WERI-Rb-1 (cell line): Measurements from ENCODE around the gene SEC23IP.

Source experiments
- DNase-seq: peaks from one replicate; pipeline ENCODE4 v3.0.0-alpha.2; 2020
- H3K27ac ChIP-seq: fragments of 250-450 bp; sonication (Bioruptor Pico); 2 replicates; pipeline ENCODE4 v1.5.1; 2020; ENCODE audit warnings: mild to moderate bottlenecking, moderate library complexity
- H3K27me3 ChIP-seq: fragments of 250-450 bp; sonication (Bioruptor Pico); 2 replicates; pipeline ENCODE4 v1.5.1; 2021; ENCODE audit warnings: mild to moderate bottlenecking, low read depth, moderate library complexity; ENCODE audit not compliant: insufficient read depth, severe bottlenecking
- H3K36me3 ChIP-seq: fragments of 250-450 bp; sonication (Bioruptor Pico); 2 replicates; pipeline ENCODE4 v1.5.1; 2020; ENCODE audit warnings: mild to moderate bottlenecking, moderate library complexity
- H3K4me3 ChIP-seq: 2 replicates; pipeline ENCODE4 v1.5.1; 2011; ENCODE audit warnings: low read depth, mild to moderate bottlenecking, control low read depth, low read length
- H3K9me3 ChIP-seq: fragments of 250-450 bp; sonication (Bioruptor Pico); 2 replicates; pipeline ENCODE4 v1.5.1; 2021; ENCODE audit warnings: mild to moderate bottlenecking, moderate library complexity; ENCODE audit not compliant: severe bottlenecking
- TF ChIP-seq, protein P1 (sequence below): IDR thresholded peaks from 2 replicates; pipeline ENCODE4 v1.5.1; 2011; ENCODE audit warnings: low read depth, mild to moderate bottlenecking, control low read depth, inconsistent platforms, low read length

The SEC23IP gene

DNA sequence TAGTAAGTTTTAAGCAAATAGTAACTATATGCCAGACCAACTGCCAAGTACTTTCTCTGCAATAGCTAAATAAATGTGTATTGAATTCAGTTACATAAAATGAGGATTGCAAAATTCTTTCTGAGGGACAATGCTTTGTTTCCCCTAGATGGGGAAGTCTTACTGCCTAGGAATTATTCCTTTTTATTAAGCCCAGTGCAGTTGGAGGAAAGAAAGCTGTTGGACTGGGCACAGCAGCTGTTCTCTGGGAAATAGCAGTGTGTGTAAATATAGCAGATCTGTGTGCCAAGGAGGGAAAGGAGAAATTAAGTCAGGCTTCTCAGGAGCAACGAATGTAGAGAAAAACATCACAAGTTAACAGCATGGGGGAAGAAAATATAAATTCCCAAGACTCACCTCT is 77.1 kb downstream of the SEC23IP start:
- H3K27ac ChIP-seq: no peak overlapping the region
- H3K4me3 ChIP-seq: no peak overlapping the region
- no peaks in the 10 kb centered on the region for H3K27me3 ChIP-seq
- TF ChIP-seq, protein P1, sequence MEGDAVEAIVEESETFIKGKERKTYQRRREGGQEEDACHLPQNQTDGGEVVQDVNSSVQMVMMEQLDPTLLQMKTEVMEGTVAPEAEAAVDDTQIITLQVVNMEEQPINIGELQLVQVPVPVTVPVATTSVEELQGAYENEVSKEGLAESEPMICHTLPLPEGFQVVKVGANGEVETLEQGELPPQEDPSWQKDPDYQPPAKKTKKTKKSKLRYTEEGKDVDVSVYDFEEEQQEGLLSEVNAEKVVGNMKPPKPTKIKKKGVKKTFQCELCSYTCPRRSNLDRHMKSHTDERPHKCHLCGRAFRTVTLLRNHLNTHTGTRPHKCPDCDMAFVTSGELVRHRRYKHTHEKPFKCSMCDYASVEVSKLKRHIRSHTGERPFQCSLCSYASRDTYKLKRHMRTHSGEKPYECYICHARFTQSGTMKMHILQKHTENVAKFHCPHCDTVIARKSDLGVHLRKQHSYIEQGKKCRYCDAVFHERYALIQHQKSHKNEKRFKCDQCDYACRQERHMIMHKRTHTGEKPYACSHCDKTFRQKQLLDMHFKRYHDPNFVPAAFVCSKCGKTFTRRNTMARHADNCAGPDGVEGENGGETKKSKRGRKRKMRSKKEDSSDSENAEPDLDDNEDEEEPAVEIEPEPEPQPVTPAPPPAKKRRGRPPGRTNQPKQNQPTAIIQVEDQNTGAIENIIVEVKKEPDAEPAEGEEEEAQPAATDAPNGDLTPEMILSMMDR: no peak
- no peak for DNase-seq
- peaks cover 7% of the 10 kb centered on the region for H3K9me3 ChIP-seq
- no peaks in the 10 kb centered on the region for H3K36me3 ChIP-seq

DNA sequence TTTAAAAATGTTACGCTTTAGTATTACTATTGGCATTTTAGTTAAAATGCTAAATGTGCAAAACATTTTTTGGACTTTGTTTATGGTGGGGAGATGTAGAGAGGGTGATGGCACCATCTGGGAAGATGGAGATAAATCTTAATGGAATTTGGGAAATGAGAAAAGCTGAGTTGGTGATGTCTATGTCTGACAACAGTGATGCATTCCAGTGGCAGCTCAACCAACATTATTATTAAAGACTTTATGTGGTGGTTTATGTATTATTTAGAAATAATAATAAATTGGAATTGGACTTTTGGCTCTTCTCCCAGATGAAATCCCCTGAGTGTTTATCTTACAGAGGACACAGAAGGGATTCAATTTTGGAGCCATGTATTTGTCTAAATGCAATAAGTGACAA is 77.6 kb downstream of the SEC23IP start:
- Histone ChIP-seq H3K27me3 (no peaks in the 10 kb centered on the region), H3K27ac (no peak overlapping the region), H3K9me3 (peaks cover 7% of the 10 kb centered on the region), H3K36me3 (no peaks in the 10 kb centered on the region), H3K4me3 (no peak overlapping the region)
- no peak for DNase-seq
- TF ChIP-seq, protein P1: no peak

DNA sequence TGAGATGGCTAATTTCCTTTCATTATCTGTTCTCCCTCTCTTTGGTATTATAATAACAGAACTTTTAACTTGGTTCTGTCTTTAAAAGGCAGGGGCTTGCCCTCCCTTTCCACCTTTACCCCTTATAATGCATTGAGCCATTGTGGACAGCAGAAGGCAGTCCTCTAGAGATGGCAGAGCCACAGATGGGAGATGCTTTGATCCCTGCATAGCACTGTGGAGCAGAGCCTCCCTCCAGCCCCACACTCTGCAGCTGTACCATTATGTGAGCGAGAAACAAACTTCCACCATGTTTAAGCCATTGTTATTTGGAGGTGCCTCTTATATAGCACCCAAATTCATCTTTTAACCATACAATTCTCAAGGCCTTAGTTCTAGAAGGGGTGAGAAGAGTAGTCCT is 78.4 kb downstream of the SEC23IP start:
- H3K36me3 ChIP-seq: no peaks in the 10 kb centered on the region
- TF ChIP-seq, protein P1: no peak
- DNase-seq: no peak
- H3K27me3 ChIP-seq: no peaks in the 10 kb centered on the region
- peaks cover 7% of the 10 kb centered on the region for H3K9me3 ChIP-seq
- H3K4me3 ChIP-seq: no peak overlapping the region
- H3K27ac ChIP-seq: no peak overlapping the region

DNA sequence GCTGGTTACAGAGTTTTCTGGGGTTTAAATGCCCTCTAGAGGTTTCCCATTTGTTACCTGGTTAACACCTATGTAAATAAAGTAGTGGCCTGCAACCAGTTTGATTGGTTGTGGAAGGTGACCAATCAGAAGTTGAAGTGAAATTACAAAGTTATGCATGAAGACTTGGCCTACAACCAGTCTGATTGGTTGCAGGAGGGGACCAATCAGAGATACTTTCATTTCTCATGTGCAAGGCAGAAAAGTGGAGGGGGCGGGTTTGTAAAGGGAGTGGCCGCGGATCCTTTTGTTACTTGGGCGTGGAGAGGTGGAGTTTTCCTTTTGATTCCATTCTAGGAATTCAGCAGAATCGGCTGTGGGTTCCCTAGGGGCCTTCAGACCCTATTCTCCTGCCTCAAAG is 80.8 kb downstream of the SEC23IP start:
- no peak for DNase-seq
- TF ChIP-seq, protein P1: no peak
- H3K27ac ChIP-seq: no peak overlapping the region
- no peaks in the 10 kb centered on the region for H3K36me3 ChIP-seq
- no peaks in the 10 kb centered on the region for H3K27me3 ChIP-seq
- no peaks in the 10 kb centered on the region for H3K9me3 ChIP-seq
- H3K4me3 ChIP-seq: no peak overlapping the region

DNA sequence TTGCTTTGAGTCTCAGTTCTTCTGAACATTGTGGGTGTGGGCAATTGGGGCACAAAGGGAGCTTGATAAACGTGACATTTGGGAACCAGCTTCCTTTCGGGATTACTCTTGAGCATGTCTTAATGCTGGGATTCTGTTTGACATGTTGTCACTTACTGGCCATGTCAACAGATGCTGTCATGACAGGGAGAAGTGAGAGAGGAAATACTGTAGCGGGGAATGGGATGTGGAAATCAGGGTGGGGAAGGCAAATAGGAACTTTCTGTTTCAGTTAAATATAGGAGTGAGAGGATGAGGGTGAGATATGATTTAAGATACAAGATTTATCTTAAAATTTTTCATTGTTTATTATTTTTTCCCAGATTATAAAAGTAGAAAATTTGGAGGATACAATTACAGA is 83.9 kb downstream of the SEC23IP start:
- Histone ChIP-seq H3K36me3 (no peaks in the 10 kb centered on the region), H3K9me3 (no peaks in the 10 kb centered on the region), H3K4me3 (no peak overlapping the region), H3K27me3 (no peaks in the 10 kb centered on the region), H3K27ac (no peak overlapping the region)
- TF ChIP-seq, protein P1: no peak
- no peak for DNase-seq

DNA sequence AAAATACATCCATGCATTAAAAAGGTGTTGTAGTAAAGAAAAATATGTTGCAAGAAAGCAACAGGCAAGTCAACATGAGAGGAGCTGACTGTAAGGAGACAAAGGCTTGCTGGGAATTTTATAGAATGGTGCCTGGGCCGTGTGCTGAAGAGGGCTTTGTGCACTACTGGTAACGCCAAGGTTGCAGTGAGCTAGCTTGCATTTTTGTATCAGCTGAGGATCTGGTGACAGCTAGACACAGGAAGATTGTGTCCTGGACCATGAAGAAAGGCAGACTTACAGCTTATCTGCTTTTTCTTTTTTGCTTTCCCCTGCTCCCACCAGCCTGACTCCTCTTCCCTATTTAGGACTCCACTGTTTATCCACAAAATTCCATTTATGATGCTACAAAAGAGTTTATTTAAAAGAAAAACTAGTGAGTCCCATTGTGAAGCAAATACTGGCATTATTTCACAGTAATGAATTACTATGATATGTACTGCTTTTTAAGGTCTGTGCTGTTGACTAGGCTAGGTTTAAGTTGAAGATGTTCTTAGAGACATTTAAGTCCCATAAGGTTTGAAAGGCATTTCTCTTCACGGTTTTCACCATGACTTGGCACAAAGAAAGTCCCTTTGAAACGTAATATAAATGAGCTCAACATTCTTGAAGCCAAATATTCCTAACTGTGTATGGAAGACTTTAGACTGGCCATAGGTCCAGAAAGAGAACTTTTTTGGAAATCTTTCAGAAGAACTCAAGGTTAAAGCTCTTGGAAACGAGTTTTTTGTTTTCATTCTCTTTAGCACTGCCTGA is 88.6 kb downstream of the SEC23IP start:
- no peak overlapping the region for H3K4me3 ChIP-seq
- TF ChIP-seq, protein P1: no peak
- no peak overlapping the region for H3K27ac ChIP-seq
- no peaks in the 10 kb centered on the region for H3K36me3 ChIP-seq
- H3K27me3 ChIP-seq: no peaks in the 10 kb centered on the region
- no peaks in the 10 kb centered on the region for H3K9me3 ChIP-seq
- no peak for DNase-seq
